ENCODE measurements around the gene SF3B6. TPM values are rescaled to one million over a fixed set of nuclear protein-coding genes. Genes with fewer than 3 reads are reported as not detected.

SF3B6 gene
- total and polyA plus RNA-seq, 2 of the 4 experiments (the other 2 are of a cell fraction): 143 to 191 TPM

DNA sequence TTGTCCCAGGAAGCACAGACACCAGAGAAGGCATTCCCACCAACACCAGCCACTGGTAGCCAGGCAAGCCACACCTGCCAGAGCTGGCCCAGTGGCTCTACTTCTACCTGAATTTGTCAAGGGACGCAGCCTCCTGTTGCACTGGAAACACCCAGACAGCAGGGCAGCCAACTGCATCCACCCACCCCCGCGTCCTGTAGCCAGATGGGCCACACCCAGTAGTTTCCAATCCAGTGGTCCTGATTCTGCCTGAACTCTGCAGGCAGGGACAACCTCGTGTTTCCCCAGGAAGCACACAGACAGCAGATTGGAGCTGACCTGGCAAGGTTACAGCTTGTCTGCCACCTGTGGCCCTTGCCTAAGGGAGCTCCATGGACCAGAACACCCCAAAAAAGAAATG lies 28.8 kb upstream of the SF3B6 start:
- in situ Hi-C loops (cut with MboI; ENCODE audit: low sequenced_read_pairs): no loop called here
- H4K20me1 ChIP-seq (ENCODE audit: insufficient read depth, low read length): no peaks in the 10 kb centered on the region
- DNase-seq (no peak), ATAC-seq (ENCODE audit: low read depth) (no peak)
- H3K18ac ChIP-seq (ENCODE audit: low read depth, low read length): no peak overlapping the region
- H3K56ac ChIP-seq (ENCODE audit: extremely low read depth, insufficient read depth, low read length): no peak overlapping the region
- H3K9ac ChIP-seq (ENCODE audit: low read depth, low read length): no peak overlapping the region
- no peaks in the 10 kb centered on the region for H3K79me1 ChIP-seq (ENCODE audit: low read depth in 1 of 2, low read length in 2 of 2)
- ChIA-PET POLR2A (ENCODE audit: unreplicated experiment) (no interaction called here), CTCF (no interaction called here)
- H2BK20ac ChIP-seq (ENCODE audit: low read depth, low read length): no peak overlapping the region
- no peak overlapping the region for H2BK15ac ChIP-seq (ENCODE audit: low read depth, low read length)
- no peak overlapping the region for H4K91ac ChIP-seq (ENCODE audit: insufficient read depth, low read depth, low read length)
- no peak overlapping the region for H3K4me2 ChIP-seq (ENCODE audit: low read depth, low read length)
- peak overlapping the region; percentile 21 for H2AFZ ChIP-seq (replicated peaks; ENCODE audit: low read length, poor library complexity)
- H2AK9ac ChIP-seq (replicated peaks; ENCODE audit: low read depth, low read length, poor library complexity): no peak overlapping the region
- H3K9me3 ChIP-seq (ENCODE audit: control insufficient read depth, insufficient read depth, low read length): no peaks in the 10 kb centered on the region; the same call in 1 of the 2 replicates
- H3K9me1 ChIP-seq (ENCODE audit: insufficient read depth, low read length): no peaks in the 10 kb centered on the region
- no peak overlapping the region for H2BK5ac ChIP-seq (ENCODE audit: low read depth, low read length, poor library complexity, severe bottlenecking)
- TF ChIP-seq RAD21 (IDR thresholded peaks at IDR 0.05; ENCODE audit: low read length) (no peak), MXI1 (IDR thresholded peaks at IDR 0.05; ENCODE audit: borderline replicate concordance, low read depth, low read length) (no peak)
- TF ChIP-seq, protein P1, sequence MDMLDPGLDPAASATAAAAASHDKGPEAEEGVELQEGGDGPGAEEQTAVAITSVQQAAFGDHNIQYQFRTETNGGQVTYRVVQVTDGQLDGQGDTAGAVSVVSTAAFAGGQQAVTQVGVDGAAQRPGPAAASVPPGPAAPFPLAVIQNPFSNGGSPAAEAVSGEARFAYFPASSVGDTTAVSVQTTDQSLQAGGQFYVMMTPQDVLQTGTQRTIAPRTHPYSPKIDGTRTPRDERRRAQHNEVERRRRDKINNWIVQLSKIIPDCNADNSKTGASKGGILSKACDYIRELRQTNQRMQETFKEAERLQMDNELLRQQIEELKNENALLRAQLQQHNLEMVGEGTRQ (IDR thresholded peaks at IDR 0.05; ENCODE audit: low read depth, low read length): no peak
- BruUV-seq (replicated peaks): no TSS peak
- H3K4me1 ChIP-seq (ENCODE audit: control insufficient read depth, insufficient read depth, low read length): no peaks in the 10 kb centered on the region
- H2BK120ac ChIP-seq (ENCODE audit: low read depth, low read length): no peak overlapping the region
- dilution Hi-C loops (cut with HindIII; ENCODE audit: low sequenced_read_pairs, unreplicated experiment): no loop called here
- no peak overlapping the region for H2AK5ac ChIP-seq (ENCODE audit: low read depth, low read length)
- no peak overlapping the region for H3K4ac ChIP-seq (ENCODE audit: low read depth, low read length)
- intact Hi-C loops (cut with micrococcal nuclease): no loop called here
- no peaks in the 10 kb centered on the region for H3K27me3 ChIP-seq (ENCODE audit: control insufficient read depth, insufficient read depth, low read length)
- H3K4me3 ChIP-seq (ENCODE audit: insufficient read depth, low read depth, low read length): no peak overlapping the region
- no peak overlapping the region for H3K23ac ChIP-seq (ENCODE audit: low read depth, low read length)
- H3K27ac ChIP-seq (ENCODE audit: insufficient read depth, low read length): no peak overlapping the region
- H3K14ac ChIP-seq (replicated peaks; ENCODE audit: low read depth, low read length): no peak overlapping the region
- H4K5ac ChIP-seq (ENCODE audit: low read depth, low read length): no peak overlapping the region
- H4K8ac ChIP-seq (ENCODE audit: low read depth in 2 of 2, low read length in 2 of 2): no peak overlapping the region
- 36% methylated on average over 3 of the region's 4 CpGs; no CpG with 5 or more reads in 1 of the 2 experiments for WGBS, 2 experiments (ENCODE audit: extremely low coverage in 2 of 2, insufficient read length in 1 of 2)
- H3K36me3 ChIP-seq (ENCODE audit: control insufficient read depth, insufficient read depth, low read length): 0 out of 2 replicates have a peak, but pooled peaks cover 2% of the 10 kb centered on the region
